ENCODE measurements around the gene GATAD2B.

- no peak for TF ChIP-seq CTCF (IDR thresholded peaks at IDR 0.05)
- no peak for TF ChIP-seq EP300 (IDR thresholded peaks at IDR 0.05)
Observed at GRCh38 chr1:153928245-153928644, 5.5 kb upstream of the GATAD2B start.
